Body of pancreas (tissue), 4 donors: ENCODE data around the gene OPA3. TPM values are rescaled to one million over a fixed set of nuclear protein-coding genes. Genes with fewer than 3 reads are reported as not detected.

Source experiments
- ATAC-seq: fragments of 150-250 bp; one replicate; pipeline ENCODE4 v1.9.1; 2016
- DNase-seq, 4 donors: peaks; one replicate each; pipeline ENCODE4 v3.0.0-alpha.2; 2019
- H3K27ac ChIP-seq, 4 donors: fragments of 200-600 bp; sonication (generic); 1 replicate in 3 of 4; 2 replicates in 1 of 4; pipeline versions ENCODE4 v1.5.1 to v1.6.1; 2016 to 2019; ENCODE audit warnings: mild to moderate bottlenecking in 1 of 4, mixed read lengths in 1 of 4, moderate library complexity in 1 of 4
- H3K27me3 ChIP-seq, 2 donors: fragments of 200-600 bp; sonication (generic); one replicate each; pipeline ENCODE4 v1.6.0; 2016; ENCODE audit warnings: mild to moderate bottlenecking in 1 of 2
- H3K36me3 ChIP-seq, 2 donors: fragments of 200-600 bp; sonication (generic); replicated peaks in 1 of 2; 2 replicates each; pipeline ENCODE4 v1.5.1; 2016; ENCODE audit warnings: low read depth in 2 of 2; ENCODE audit not compliant: insufficient read depth in 1 of 2
- H3K4me1 ChIP-seq: fragments of 200-600 bp; sonication (generic); one replicate; pipeline ENCODE4 v1.6.0; 2016
- H3K4me3 ChIP-seq, 2 donors: fragments of 200-600 bp; sonication (generic); 1 replicate in 1 of 2; 2 replicates in 1 of 2; pipeline ENCODE4 v1.5.1; 2016 to 2019
- H3K9me3 ChIP-seq, 3 donors: fragments of 200-600 bp; sonication (generic); 1 replicate in 2 of 3; 2 replicates in 1 of 3; pipeline ENCODE4 v1.5.1; 2016
- POLR2A ChIP-seq, 3 donors: fragments of 450-650 bp; IDR thresholded peaks; one replicate each; pipeline ENCODE4 v1.6.1; 2016; ENCODE audit warnings: antibody characterized with exemption in 3 of 3, mild to moderate bottlenecking in 2 of 3
- whole genome bisulfite sequencing, 2 donors: methylation state at CpG; one replicate each; pipeline ENCODE4 v1.1.5; 2017; 5-methylcytosine and 5-hydroxymethylcytosine counted together
- intact Hi-C: fragments of 100-400 bp; cut with DNase I; formaldehyde crosslinking; loops from one replicate; pipeline ENCODE4 v1.15.1; 2023
- total RNA-seq, 2 donors: library from RNA; depleted of rRNA; stranded (reverse); fragments of >200 nt; gene quantifications; one replicate each; pipeline ENCODE4 v1.1.0, GENCODE V29; 2016
- TF ChIP-seq, protein P1 (sequence below), 7 experiments: fragments of 450-650 bp in 4 of 7; fragments of 200-600 bp in 3 of 7; sonication (generic) in 3 of 7; IDR thresholded peaks; one replicate each; pipeline ENCODE4 v1.5.1; 2016 to 2019; ENCODE audit warnings: antibody characterized with exemption in 7 of 7

The OPA3 gene
- total RNA-seq, 2 donors from 2014 or later = 4.2 to 22.7 TPM

GRCh38 chr19:45567609-45568008 lies 17.0 kb downstream of the OPA3 start:
- Histone ChIP-seq H3K4me3 (no peak overlapping the region), H3K36me3 (no peaks in the 10 kb centered on the region), H3K4me1 (no peaks in the 10 kb centered on the region), H3K27ac (no peak overlapping the region), H3K9me3 (no peaks in the 10 kb centered on the region), H3K27me3 (no peaks in the 10 kb centered on the region)
- intact Hi-C loops = no loop called here
- 65 to 75% methylated on average over 2 of the region's 2 CpGs for WGBS, 2 donors
- ATAC-seq (no peak), DNase-seq (no peak)
- TF ChIP-seq, protein P1, sequence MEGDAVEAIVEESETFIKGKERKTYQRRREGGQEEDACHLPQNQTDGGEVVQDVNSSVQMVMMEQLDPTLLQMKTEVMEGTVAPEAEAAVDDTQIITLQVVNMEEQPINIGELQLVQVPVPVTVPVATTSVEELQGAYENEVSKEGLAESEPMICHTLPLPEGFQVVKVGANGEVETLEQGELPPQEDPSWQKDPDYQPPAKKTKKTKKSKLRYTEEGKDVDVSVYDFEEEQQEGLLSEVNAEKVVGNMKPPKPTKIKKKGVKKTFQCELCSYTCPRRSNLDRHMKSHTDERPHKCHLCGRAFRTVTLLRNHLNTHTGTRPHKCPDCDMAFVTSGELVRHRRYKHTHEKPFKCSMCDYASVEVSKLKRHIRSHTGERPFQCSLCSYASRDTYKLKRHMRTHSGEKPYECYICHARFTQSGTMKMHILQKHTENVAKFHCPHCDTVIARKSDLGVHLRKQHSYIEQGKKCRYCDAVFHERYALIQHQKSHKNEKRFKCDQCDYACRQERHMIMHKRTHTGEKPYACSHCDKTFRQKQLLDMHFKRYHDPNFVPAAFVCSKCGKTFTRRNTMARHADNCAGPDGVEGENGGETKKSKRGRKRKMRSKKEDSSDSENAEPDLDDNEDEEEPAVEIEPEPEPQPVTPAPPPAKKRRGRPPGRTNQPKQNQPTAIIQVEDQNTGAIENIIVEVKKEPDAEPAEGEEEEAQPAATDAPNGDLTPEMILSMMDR (IDR thresholded peaks at IDR 0.05) = no peak
- no peak for TF ChIP-seq POLR2A (IDR thresholded peaks at IDR 0.05)

- Histone ChIP-seq H3K27ac (no peak overlapping the region), H3K27me3 (no peaks in the 10 kb centered on the region), H3K9me3 (no peaks in the 10 kb centered on the region), H3K4me3 (no peak overlapping the region), H3K36me3 (no peaks in the 10 kb centered on the region), H3K4me1 (no peaks in the 10 kb centered on the region)
- 66 to 77% methylated on average over 5 of the region's 5 CpGs for WGBS, 2 donors
- ATAC-seq (no peak), DNase-seq (no peak)
- TF ChIP-seq, protein P1 (IDR thresholded peaks at IDR 0.05) = no peak
- TF ChIP-seq POLR2A (IDR thresholded peaks at IDR 0.05) = no peak
- intact Hi-C loops = no loop called here
Observed at GRCh38 chr19:45564131-45564780, 20.3 kb downstream of the OPA3 start.

GRCh38 chr19:45560686-45561085 lies 23.9 kb downstream of the OPA3 start:
- no peak for DNase-seq
- H3K27me3 ChIP-seq = no peaks in the 10 kb centered on the region
- intact Hi-C loops = no loop called here
- 86 to 91% methylated on average over 9 to 11 of the region's 11 CpGs for WGBS, 2 donors
- TF ChIP-seq POLR2A (IDR thresholded peaks at IDR 0.05) = no peak
- TF ChIP-seq, protein P1 (IDR thresholded peaks at IDR 0.05) = no peak
- no peak overlapping the region for H3K27ac ChIP-seq
- no peaks in the 10 kb centered on the region for H3K4me1 ChIP-seq
- no peak for ATAC-seq
- no peaks in the 10 kb centered on the region for H3K9me3 ChIP-seq
- H3K4me3 ChIP-seq = no peak overlapping the region
- H3K36me3 ChIP-seq = no peaks in the 10 kb centered on the region

DNA sequence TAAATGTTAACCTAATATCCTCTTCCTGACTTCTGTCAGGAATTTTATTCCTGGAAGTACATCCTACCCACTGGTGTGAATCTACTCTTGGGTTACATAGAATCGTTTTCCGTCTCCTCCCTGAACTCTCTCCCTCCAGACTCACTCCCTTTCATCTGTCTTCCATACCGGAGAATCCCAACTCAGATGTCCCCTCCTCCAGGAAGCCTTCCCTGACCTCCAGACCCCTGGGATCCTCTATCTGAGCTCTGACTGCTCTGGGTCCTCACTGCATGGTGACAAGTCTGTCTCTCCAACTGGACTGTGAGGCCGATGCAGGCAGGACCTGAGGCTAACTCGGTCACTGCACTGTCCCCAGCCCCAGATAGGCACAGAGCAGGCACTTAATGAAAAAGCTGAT lies 24.6 kb downstream of the OPA3 start:
- ATAC-seq (no peak), DNase-seq (no peak)
- TF ChIP-seq POLR2A (IDR thresholded peaks at IDR 0.05) = no peak
- TF ChIP-seq, protein P1 (IDR thresholded peaks at IDR 0.05) = no peak
- no peaks in the 10 kb centered on the region for H3K27me3 ChIP-seq
- no peaks in the 10 kb centered on the region for H3K4me1 ChIP-seq
- H3K4me3 ChIP-seq = no peak overlapping the region
- intact Hi-C loops = no loop called here
- H3K9me3 ChIP-seq = no peaks in the 10 kb centered on the region
- no peaks in the 10 kb centered on the region for H3K36me3 ChIP-seq
- WGBS, 2 donors = 82 to 88% methylated on average over 5 of the region's 5 CpGs
- no peak overlapping the region for H3K27ac ChIP-seq

DNA sequence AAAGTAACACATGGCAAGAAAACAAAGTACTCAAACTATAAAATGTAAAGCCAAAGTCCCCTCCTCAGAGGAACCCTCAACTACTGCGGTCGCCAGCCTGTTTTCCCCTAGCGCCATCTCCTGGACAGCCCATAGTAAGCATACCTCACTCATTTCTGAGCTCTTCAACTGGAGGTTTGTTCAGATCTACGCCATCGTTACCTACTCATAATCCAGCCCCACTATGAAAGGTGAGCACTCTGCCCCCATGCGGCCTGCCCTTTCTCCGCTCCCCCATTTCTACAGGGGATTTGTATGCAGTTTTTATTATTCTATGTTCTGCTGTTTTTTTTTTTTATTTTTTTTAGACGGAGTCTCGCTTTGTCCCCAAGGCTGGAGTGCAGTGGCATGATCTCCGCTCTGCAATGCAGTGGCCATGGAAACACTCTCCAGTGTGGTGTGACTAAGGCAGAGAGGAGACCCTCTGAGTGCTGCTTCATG lies 26.2 kb downstream of the OPA3 start:
- no peak for TF ChIP-seq POLR2A (IDR thresholded peaks at IDR 0.05)
- TF ChIP-seq, protein P1 (IDR thresholded peaks at IDR 0.05) = peak; percentile 42 to 72 (median 56)
- H3K4me3 ChIP-seq = no peak overlapping the region
- DNase-seq = peak; percentile 50 to 61 (median 54)
- H3K9me3 ChIP-seq = no peaks in the 10 kb centered on the region
- H3K36me3 ChIP-seq = no peaks in the 10 kb centered on the region
- no peaks in the 10 kb centered on the region for H3K4me1 ChIP-seq
- intact Hi-C loops = no loop called here
- ATAC-seq = peak; percentile 58
- no peaks in the 10 kb centered on the region for H3K27me3 ChIP-seq
- no peak overlapping the region for H3K27ac ChIP-seq
- 41 to 62% methylated on average over 10 of the region's 10 CpGs for WGBS, 2 donors
